Ascending aorta (tissue), 2 donors: ENCODE measurements around the gene CBLN1. TPM values are rescaled to one million over a fixed set of nuclear protein-coding genes. Genes with fewer than 3 reads are reported as not detected.

ENCODE experiments used
- DNase-seq, 2 donors: peaks; one replicate each; pipeline ENCODE4 v3.0.0-alpha.2; 2019; ENCODE audit warnings: low spot score in 2 of 2
- H3K27ac ChIP-seq, 2 donors: fragments of 200-600 bp; sonication (generic); one replicate each; pipeline ENCODE4 v1.5.1; 2016 to 2017; ENCODE audit warnings: mild to moderate bottlenecking in 1 of 2
- H3K27me3 ChIP-seq: fragments of 200-600 bp; sonication (generic); one replicate; pipeline ENCODE4 v1.5.1; 2017
- H3K36me3 ChIP-seq, 2 donors: fragments of 200-600 bp; sonication (generic); one replicate each; pipeline ENCODE4 v1.5.1; 2016
- H3K4me1 ChIP-seq, 2 donors: fragments of 200-600 bp; sonication (generic); one replicate each; pipeline ENCODE4 v1.5.1; 2016 to 2017; ENCODE audit warnings: mild to moderate bottlenecking in 1 of 2
- H3K4me3 ChIP-seq, 2 donors: fragments of 200-600 bp; sonication (generic); one replicate each; pipeline ENCODE4 v1.5.1; 2016 to 2017; ENCODE audit warnings: mild to moderate bottlenecking in 1 of 2
- H3K9me3 ChIP-seq, 2 donors: fragments of 200-600 bp; sonication (generic); one replicate each; pipeline ENCODE4 v1.5.1; 2016
- intact Hi-C: fragments of 100-400 bp; cut with DNase I; formaldehyde crosslinking; loops from one replicate; pipeline ENCODE4 v1.15.1; 2023
- total RNA-seq: library from RNA; depleted of rRNA; stranded (reverse); fragments of >200 nt; gene quantifications from one replicate; pipeline ENCODE4 v1.1.0, GENCODE V29; 2016
- TF ChIP-seq, protein P1 (sequence below), 3 experiments: fragments of 200-600 bp in 2 of 3; fragments of 450-650 bp in 1 of 3; sonication (generic) in 2 of 3; IDR thresholded peaks; one replicate each; pipeline ENCODE4 v1.5.1; 2016 to 2019; ENCODE audit warnings: antibody characterized with exemption in 3 of 3, mild to moderate bottlenecking in 1 of 3, moderate library complexity in 1 of 3

Gene CBLN1
- total RNA-seq, 1 donor from 2014 or later, result not detected

DNA sequence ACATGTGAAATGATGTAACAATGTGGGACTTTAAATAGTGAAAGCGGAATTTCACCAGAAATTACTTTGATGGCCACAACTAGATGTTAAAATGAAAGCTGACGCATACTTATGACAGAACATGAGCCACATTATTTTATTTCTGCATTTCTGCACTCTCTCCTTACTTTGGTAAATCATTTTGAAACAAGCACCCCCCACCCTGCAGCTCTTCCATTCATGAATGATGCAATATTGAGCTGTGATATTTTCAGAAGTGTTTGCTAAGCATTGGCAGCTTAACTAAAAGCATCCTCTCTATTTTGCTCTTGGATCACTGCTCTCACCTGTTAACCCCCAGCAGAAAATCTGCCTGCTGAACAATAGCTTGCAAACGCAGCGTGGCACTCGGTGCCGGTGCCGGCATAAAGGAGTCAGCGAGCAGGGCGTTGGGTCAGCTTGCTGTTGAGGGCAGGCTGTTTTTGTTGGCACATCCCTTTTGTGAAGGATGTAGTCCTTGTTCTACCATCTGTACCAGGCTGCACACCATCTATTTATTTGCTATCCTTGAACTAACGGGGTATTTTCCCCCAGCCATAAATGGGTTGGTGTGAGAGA lies 30.8 kb upstream of the CBLN1 start:
- DNase-seq, result no peak
- Histone ChIP-seq H3K36me3 (no peaks in the 10 kb centered on the region), H3K9me3 (no peaks in the 10 kb centered on the region), H3K4me1 (no peaks in the 10 kb centered on the region), H3K27ac (no peak overlapping the region), H3K4me3 (no peak overlapping the region), H3K27me3 (no peaks in the 10 kb centered on the region)
- TF ChIP-seq, protein P1, sequence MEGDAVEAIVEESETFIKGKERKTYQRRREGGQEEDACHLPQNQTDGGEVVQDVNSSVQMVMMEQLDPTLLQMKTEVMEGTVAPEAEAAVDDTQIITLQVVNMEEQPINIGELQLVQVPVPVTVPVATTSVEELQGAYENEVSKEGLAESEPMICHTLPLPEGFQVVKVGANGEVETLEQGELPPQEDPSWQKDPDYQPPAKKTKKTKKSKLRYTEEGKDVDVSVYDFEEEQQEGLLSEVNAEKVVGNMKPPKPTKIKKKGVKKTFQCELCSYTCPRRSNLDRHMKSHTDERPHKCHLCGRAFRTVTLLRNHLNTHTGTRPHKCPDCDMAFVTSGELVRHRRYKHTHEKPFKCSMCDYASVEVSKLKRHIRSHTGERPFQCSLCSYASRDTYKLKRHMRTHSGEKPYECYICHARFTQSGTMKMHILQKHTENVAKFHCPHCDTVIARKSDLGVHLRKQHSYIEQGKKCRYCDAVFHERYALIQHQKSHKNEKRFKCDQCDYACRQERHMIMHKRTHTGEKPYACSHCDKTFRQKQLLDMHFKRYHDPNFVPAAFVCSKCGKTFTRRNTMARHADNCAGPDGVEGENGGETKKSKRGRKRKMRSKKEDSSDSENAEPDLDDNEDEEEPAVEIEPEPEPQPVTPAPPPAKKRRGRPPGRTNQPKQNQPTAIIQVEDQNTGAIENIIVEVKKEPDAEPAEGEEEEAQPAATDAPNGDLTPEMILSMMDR (IDR thresholded peaks at IDR 0.05), result no peak
- intact Hi-C loops, result no loop called here

DNA sequence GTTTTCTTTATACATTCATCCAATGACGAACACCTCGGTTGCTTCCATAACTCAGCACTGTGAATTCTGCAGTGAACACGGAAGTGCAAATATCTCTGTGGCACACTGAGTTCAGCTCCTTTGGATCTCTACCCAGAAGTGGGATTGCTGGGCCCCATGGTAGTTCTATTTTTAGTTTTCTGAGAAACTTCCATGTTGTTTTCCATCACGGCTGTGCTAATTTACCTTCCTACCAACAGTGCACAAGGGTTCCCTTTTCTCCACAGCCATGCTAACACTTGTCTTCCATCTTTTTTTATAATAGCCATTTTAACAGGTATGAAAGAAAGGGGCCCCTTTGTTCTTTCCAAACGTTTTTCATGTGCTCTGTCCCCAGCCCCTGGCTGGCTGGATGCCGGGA lies 30.2 kb upstream of the CBLN1 start:
- Histone ChIP-seq H3K9me3 (no peaks in the 10 kb centered on the region), H3K4me1 (no peaks in the 10 kb centered on the region), H3K4me3 (no peak overlapping the region), H3K36me3 (no peaks in the 10 kb centered on the region), H3K27me3 (no peaks in the 10 kb centered on the region), H3K27ac (no peak overlapping the region)
- DNase-seq, result no peak
- TF ChIP-seq, protein P1 (IDR thresholded peaks at IDR 0.05), result no peak
- intact Hi-C loops, result no loop called here

DNA sequence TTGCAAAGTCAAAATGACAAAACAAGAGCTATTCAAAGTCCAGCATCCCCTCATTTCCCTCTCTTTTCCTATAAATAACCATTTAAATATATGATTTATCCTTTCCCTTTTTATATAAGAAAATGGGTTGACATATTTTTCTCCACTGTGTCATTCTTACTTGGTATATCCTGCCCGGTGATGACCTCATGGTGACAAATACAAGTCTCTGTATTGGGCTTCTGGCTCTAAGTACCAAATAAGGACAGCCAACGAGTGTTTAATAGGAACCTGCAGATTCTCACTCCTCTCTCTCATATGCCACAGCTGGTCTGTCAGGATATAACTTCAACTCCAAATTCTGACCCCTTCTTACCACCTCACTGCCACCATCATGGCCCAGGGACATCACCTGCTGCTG lies 25.5 kb upstream of the CBLN1 start:
- no peak overlapping the region for H3K27ac ChIP-seq
- intact Hi-C loops, result no loop called here
- TF ChIP-seq, protein P1 (IDR thresholded peaks at IDR 0.05), result no peak
- DNase-seq, result no peak
- no peaks in the 10 kb centered on the region for H3K4me1 ChIP-seq
- no peaks in the 10 kb centered on the region for H3K36me3 ChIP-seq
- H3K27me3 ChIP-seq, result no peaks in the 10 kb centered on the region
- no peaks in the 10 kb centered on the region for H3K9me3 ChIP-seq
- no peak overlapping the region for H3K4me3 ChIP-seq

DNA sequence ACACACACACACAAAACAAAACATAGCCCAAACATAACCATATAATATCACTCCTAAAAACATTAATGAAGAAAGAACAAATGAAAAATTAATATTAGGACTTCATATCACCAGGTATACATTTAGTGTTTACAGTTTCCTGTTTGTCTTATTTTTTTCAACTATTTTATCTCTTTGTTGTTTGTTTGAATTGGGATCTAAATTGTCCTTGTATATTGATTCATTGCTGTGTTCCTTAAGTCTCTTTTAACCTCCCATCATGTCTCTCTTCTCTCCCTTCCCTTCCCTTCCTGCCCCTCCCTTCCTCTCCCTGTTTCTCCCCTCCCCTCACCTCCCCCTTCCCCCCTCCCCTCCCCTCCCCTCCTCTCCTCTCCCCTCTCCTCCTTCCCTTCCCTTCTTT lies 23.8 kb upstream of the CBLN1 start:
- H3K27ac ChIP-seq, result no peak overlapping the region
- TF ChIP-seq, protein P1 (IDR thresholded peaks at IDR 0.05), result no peak
- H3K4me1 ChIP-seq, result no peaks in the 10 kb centered on the region
- no peaks in the 10 kb centered on the region for H3K27me3 ChIP-seq
- no peak overlapping the region for H3K4me3 ChIP-seq
- DNase-seq, result no peak
- no peaks in the 10 kb centered on the region for H3K9me3 ChIP-seq
- H3K36me3 ChIP-seq, result no peaks in the 10 kb centered on the region
- intact Hi-C loops, result no loop called here

DNA sequence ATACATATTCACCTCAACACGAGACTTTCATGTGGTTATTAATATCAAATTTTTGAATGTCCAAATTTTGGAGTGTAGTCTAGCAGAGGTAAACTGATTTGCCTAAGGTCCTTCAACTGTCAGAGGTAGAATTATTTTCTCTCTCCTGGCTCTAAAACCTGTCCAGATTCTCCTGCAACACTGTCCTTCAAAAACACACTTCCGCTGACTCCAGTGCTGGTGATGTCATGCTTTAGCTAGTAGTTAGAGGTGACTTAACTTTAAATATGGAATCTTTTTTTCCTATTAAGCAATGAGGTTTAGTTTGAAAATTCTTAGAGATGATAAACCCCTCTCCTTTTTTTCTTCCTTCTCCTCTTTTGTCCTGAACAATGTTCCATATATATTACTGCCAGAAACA lies 10.8 kb upstream of the CBLN1 start:
- DNase-seq, result no peak
- H3K36me3 ChIP-seq, result no peaks in the 10 kb centered on the region
- intact Hi-C loops, result no loop called here
- H3K27ac ChIP-seq, result no peak overlapping the region
- no peaks in the 10 kb centered on the region for H3K9me3 ChIP-seq
- H3K4me1 ChIP-seq, result no peaks in the 10 kb centered on the region
- H3K27me3 ChIP-seq, result no peaks in the 10 kb centered on the region
- TF ChIP-seq, protein P1 (IDR thresholded peaks at IDR 0.05), result no peak
- H3K4me3 ChIP-seq, result no peak overlapping the region

DNA sequence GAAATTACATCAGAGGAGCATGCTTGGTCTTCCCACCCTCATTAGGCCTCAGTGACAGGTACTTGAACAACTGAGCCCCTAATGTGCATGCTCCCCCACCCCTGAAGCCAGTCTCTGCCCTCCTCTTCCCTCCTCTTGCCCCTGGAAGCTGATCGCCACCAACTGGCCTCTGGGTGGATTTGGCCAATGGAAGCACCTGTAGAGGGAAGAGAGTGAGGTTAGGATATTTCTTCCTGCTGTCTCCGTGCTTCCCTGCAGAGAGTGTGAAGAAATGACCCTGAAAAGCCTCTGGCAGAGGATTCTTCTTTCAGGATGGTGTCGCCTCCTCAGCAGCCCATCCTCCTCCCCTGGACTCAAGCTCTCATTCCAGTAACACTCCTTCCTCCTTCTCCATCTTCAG lies 5.9 kb upstream of the CBLN1 start:
- Histone ChIP-seq H3K4me1 (no peaks in the 10 kb centered on the region), H3K4me3 (no peak overlapping the region), H3K36me3 (no peaks in the 10 kb centered on the region), H3K27me3 (peaks cover 6% of the 10 kb centered on the region), H3K27ac (no peak overlapping the region), H3K9me3 (no peaks in the 10 kb centered on the region)
- intact Hi-C loops, result no loop called here
- no peak for DNase-seq
- TF ChIP-seq, protein P1 (IDR thresholded peaks at IDR 0.05), result no peak
